ENCODE data around the gene SYNPR.

SYNPR gene

DNA sequence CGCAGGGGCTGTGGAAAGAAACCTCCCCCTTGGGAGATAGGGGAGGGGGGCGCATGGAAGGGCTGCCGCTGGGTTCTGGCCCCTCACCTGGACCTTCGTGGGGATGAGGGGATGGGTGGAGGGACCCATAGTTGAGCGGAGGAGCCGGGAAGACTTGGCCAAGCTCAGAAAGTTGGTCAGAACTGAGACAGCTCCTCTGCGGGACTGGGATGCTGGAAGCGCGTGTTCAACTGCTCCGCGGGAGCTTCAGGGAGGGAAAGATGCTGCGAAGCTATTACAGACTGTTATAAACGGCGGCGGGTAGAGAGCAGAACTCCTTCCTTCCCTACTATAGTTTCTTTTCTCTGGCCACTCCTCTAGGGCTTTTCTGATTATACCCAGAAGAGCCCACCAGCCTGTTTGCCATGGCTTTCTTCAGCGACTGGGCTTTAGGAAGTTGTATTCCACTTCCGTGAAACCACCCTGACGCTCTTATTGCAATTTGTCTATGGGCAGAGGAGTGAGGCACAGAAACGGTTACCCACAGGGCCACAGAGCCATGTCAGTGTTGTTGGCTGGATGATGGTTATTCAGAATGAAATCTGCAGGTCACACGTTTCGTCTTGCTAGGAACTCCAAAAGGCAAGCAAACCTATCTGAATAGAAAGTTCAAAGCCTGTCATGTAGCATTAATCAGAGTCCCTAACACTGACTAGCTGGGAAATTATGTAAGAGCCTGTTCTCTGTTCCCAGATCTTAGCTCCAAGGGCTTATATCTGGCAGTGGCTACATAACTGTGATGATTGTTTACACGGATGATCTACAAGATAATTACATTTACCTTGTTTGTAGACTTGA lies 1.1 kb downstream of the SYNPR start:
- FAIRE-seq, result no peak
- TF ChIP-seq POLR2A (IDR thresholded peaks at IDR 0.05; ENCODE audit: low read depth, low read length), result no peak
- no peak for DNase-seq (ENCODE audit: insufficient read length, low spot score)

DNA sequence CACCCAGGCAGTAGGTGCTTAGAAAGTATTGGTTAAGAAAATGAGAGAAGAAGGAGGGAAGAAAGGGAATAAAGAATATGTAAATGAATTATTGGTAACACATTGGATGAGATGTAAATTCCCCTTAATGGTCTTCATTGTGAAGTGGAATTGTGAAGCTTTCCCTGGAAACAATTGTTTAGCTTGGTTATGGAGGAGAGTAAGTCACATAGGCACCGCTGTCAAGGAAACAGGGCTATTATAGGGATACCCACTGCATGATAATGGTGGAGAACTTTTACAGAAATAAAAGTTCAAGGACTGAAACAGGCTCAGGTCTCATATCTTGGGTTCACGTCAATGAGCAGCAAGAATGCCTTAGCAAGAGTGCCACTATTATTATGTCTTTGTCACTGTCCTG lies 9.5 kb downstream of the SYNPR start:
- DNase-seq (ENCODE audit: insufficient read length, low spot score), result no peak
- FAIRE-seq, result no peak
- TF ChIP-seq POLR2A (IDR thresholded peaks at IDR 0.05; ENCODE audit: low read depth, low read length), result no peak

DNA sequence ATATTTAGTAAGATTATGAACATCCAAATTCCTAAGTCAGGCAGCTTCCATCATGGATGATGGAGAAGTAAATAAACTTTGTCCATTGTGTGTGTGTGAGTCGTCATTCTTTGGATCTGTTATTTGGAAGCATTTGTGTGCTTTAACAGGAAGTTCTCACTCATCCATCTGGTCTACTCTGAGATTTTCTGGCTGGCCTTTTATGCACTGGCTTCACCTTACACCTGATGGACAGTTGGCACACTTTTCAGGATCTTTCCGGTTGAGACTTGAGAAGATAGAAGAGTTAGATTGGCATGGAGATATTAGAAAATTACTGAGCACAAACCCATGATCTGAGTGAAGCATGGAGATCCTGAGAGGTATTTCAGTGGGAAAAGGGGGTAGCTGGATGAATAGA lies 12.6 kb downstream of the SYNPR start:
- FAIRE-seq (no peak), DNase-seq (ENCODE audit: insufficient read length, low spot score) (no peak)
- no peak for TF ChIP-seq POLR2A (IDR thresholded peaks at IDR 0.05; ENCODE audit: low read depth, low read length)

DNA sequence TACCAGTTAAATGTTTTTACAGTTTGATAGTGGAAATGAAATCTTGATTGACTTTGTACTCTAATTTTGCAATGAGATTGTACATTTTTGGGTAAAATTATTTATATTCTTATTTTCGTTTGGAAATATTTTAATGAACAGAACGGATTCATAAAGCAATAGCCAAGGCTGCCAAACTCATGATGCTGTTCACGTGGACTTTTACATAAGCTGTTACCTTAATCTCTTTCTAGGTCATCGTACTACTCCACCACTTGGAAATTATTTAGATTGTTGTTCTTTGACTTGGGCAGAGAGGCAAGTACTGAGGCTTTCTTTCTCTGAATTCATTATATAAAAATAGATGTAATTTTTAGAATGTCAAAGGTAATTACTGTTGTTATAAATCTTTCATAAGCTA lies 16.2 kb downstream of the SYNPR start:
- TF ChIP-seq POLR2A (IDR thresholded peaks at IDR 0.05; ENCODE audit: low read depth, low read length), result no peak
- DNase-seq (ENCODE audit: insufficient read length, low spot score) (no peak), FAIRE-seq (no peak)

DNA sequence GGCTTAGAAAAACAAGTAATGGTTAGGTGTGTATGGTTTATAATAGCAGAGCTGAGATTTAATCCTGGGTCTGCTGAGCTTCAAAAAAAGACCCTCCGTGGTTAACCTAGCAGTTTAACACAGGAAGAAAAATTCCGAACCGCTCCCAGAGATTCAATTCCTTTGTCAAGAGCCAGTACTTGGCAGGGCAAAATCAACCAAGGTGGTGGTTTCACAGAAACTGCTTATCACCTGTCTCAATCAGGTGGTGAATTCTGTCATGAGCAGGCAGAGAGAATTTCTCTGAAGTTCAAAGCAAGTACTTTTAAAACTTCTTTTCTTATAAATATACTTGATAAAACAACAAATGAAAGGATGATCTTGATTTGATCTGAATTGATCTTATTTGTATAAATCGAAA lies 17.2 kb downstream of the SYNPR start:
- FAIRE-seq (no peak), DNase-seq (ENCODE audit: insufficient read length, low spot score) (no peak)
- TF ChIP-seq POLR2A (IDR thresholded peaks at IDR 0.05; ENCODE audit: low read depth, low read length), result no peak

DNA sequence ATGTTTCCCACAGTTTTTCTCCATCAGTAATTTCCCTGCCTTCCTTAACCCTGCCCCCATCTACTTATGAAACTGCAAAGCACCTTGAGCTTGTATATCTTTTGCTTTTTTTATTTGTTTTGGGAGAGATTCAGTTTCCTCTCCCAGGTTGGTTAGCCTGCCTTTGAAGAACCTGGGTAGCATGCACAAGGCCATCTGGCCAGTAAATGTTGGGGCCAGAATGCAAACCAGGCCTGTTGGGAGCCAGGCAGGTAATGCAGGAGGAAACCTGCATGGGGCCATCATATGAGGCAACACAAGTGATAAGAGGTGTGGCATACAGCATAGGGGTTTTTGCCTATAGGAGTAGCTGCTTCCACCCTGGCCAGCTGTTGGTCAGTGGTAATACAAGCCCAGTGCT lies 17.7 kb downstream of the SYNPR start:
- FAIRE-seq (no peak), DNase-seq (ENCODE audit: insufficient read length, low spot score) (no peak)
- TF ChIP-seq POLR2A (IDR thresholded peaks at IDR 0.05; ENCODE audit: low read depth, low read length), result no peak

DNA sequence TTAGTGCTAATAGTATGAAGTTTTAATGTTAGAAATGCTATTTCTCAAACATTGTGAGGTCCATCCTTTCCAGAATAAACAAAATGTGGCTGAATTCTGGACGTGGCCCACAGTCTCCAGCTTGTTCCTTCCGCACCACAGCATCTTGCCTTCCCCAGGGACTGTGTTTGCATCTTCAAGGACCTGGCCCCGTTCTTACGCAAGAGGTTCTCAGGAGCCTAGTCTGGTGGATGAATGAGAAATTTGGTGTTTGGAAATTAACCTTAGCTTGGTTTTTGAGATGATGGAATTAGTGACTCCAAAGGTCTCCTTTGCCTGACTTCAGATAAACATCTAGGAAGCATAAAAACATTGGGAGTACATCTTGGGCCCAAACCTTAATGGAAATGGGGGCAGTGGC lies 18.1 kb downstream of the SYNPR start:
- no peak for FAIRE-seq
- DNase-seq (ENCODE audit: insufficient read length, low spot score), result no peak
- no peak for TF ChIP-seq POLR2A (IDR thresholded peaks at IDR 0.05; ENCODE audit: low read depth, low read length)

DNA sequence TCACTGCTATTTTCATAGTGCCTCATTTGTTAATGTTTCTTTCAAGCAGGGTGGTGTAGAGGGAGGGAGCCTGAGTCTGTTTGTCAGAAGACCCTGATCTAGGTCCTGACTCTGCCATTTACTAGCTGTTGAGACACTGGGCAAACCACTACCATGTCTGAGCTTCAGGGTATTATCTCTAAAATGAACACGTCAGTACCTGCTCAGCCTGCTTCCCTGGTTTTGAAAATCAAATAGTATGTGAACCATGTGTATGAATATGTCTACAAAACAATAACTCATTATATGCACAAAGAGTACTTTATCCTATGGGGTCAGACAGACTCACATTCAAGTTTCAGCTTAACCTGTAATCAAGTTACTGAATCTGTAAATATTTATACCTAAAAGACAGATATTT lies 25.1 kb downstream of the SYNPR start:
- DNase-seq (ENCODE audit: insufficient read length, low spot score) (no peak), FAIRE-seq (no peak)
- no peak for TF ChIP-seq POLR2A (IDR thresholded peaks at IDR 0.05; ENCODE audit: low read depth, low read length)

DNA sequence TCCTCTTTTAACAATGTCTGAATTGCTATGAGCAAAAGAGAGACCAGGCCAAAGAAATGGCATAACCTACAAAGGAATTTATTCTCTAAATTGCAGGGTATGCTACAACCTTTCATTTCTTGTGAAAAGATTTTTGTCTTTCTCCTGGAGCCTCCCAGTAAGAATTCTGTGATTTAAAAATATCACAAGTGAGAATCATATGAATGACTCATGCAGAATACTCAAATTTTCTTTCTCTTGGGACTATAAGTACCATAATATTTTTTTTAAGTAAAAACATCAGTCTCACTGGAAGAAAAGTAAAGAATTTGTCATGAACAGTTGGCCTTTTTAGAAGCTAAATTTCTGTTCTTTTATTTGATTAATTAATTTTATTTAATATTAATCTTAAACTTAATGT lies 26.3 kb downstream of the SYNPR start:
- FAIRE-seq, result no peak
- DNase-seq (ENCODE audit: insufficient read length, low spot score), result no peak
- no peak for TF ChIP-seq POLR2A (IDR thresholded peaks at IDR 0.05; ENCODE audit: low read depth, low read length)

DNA sequence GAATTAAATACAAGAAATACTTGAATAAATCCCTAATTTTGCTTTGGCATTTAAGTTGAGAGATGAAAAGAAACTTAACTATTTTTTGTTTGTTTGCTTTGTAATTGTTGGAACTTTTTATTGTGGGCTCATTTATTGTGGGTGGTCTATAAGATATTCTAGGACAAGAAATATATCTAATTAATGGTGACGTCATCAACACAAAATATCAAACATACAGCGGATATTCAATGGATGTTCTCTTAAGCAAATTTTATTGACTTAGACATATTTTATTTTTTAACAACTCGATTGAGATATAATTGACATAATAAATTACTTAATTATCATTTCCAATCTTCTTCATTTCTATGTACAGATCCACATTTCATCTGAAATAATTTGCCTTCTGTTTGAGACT lies 30.0 kb downstream of the SYNPR start:
- no peak for FAIRE-seq
- no peak for DNase-seq (ENCODE audit: insufficient read length, low spot score)
- TF ChIP-seq POLR2A (IDR thresholded peaks at IDR 0.05; ENCODE audit: low read depth, low read length), result no peak

DNA sequence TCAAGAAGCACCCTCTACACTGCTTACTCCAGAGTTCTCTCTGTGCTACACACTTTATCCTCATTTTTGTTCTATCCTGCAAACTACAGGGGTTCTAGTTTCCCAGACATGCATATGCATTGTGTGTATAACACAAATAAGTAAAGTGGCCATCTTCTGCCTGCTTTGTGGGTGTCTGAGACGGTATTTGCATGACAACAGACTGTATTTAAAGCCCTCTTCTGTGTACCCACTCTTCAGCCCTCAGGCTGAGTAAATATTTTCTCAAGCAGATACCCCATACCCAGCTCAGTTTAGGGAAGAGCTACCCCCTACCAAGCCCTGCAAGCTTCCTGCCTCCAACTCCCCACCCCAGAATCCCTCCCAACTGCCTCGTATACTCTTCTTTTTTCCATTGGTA lies 31.7 kb downstream of the SYNPR start:
- no peak for FAIRE-seq
- DNase-seq (ENCODE audit: insufficient read length, low spot score), result no peak
- TF ChIP-seq POLR2A (IDR thresholded peaks at IDR 0.05; ENCODE audit: low read depth, low read length), result no peak

DNA sequence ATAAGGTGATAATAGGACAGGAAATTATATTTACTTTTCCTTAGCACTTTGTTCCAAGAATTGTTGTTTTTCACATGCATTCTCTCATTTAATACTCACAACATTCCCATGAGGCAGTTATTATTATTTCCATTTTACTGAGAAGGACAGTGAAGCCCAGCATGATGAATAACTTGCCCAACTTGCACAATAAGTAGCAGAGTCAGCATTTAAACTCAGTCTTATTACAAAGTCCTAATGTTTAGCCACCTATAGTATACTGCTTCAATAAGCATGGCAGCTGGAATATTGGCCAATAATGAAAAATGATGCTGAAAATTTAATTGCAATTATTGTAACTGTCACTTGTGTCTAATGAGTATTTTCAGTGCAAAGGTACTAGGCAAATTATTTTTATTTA lies 45.7 kb downstream of the SYNPR start:
- FAIRE-seq (no peak), DNase-seq (ENCODE audit: insufficient read length, low spot score) (no peak)
- TF ChIP-seq POLR2A (IDR thresholded peaks at IDR 0.05; ENCODE audit: low read depth, low read length), result no peak

DNA sequence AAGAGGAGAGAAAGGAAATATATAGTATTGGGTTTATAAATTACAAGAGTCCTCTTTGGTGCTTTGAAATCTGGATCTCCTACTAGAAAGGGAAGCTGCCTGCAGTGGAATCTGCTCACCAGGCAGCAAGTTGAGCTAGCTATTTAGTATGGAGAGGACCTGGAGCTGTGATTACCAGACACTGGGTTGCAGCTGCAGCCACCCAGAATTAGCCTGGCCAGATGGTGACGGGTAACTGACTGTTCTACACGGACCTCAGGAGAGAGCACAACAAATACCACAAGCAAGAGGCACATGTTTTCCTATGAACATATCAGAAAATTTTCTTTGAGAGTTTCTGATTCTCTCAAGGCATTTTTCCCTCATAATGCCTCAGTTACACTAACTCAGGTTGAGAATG lies 46.5 kb downstream of the SYNPR start:
- no peak for TF ChIP-seq POLR2A (IDR thresholded peaks at IDR 0.05; ENCODE audit: low read depth, low read length)
- FAIRE-seq, result no peak

DNA sequence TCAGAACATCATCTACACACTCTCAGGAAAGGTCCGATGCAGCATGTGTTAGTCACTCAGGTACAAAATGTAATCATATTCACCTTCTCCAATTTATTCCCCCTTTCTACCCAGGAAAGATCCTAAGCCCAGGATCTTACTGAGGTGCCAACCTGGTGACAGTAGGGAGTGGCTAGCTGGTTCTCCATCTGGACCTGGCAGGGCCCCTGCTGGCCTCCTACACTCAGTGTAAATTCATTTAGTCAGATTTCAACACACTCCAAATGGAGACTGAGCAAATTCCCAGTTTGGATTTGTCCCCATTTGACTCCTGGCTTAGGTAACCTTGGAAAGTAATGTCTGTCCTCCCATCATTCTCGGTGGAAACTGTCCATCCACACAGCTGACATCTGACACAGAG lies 47.3 kb downstream of the SYNPR start:
- FAIRE-seq, result no peak
- DNase-seq (ENCODE audit: insufficient read length, low spot score), result no peak
- no peak for TF ChIP-seq POLR2A (IDR thresholded peaks at IDR 0.05; ENCODE audit: low read depth, low read length)

More for the DNA sequence above, 46.5 kb downstream of the SYNPR start:
- no peak for DNase-seq (ENCODE audit: insufficient read length, low spot score)

DNA sequence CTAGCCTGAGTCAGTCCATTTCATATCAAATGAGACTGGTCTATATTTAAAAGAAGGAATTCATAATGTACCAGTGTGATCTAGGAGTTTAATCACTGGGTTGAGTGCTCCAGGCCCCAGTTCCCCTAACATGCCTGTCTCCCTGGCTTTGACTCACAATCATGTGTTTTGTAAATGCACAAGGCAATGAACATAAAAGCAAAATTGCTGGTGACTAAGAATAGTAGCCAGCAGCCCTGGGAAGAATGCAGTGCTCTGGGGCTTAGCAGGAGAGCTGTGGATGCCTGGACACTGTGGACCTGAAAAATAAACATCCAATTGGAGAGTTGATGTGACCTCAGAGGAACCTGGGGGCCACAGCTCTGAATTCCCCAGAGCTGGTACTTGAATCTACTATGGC lies 50.3 kb downstream of the SYNPR start:
- FAIRE-seq (peak; percentile 23), DNase-seq (ENCODE audit: insufficient read length, low spot score) (no peak)
- TF ChIP-seq POLR2A (IDR thresholded peaks at IDR 0.05; ENCODE audit: low read depth, low read length), result no peak

DNA sequence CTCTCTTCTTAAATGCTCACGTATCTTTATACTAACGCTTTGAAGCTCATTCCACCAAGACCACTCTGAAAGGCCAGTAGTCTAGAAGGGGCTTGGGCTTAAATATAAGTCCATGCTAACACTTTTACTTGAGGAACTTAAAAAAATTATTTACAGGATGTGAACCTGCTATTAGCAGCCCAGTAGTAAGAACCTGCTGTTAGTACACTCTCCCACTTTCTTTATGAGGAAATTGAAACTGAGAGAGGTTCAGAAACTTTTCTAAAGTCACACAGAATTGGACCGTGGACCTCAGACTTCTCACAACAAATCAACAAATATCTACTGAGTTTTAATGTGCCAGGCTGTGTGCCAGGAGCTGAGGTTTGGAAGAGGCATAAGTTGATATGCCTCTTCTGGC lies 53.4 kb downstream of the SYNPR start:
- DNase-seq (ENCODE audit: insufficient read length, low spot score) (no peak), FAIRE-seq (no peak)
- no peak for TF ChIP-seq POLR2A (IDR thresholded peaks at IDR 0.05; ENCODE audit: low read depth, low read length)

Measured in H54 (cell line).